ENCODE data around the gene CTTN. TPM values are rescaled to one million over a fixed set of nuclear protein-coding genes. Genes with fewer than 3 reads are reported as not detected.

Gene CTTN
- total and polyA plus RNA-seq, 8 donors = 162 to 242 (median 198) TPM

- intact Hi-C loops (cut with DNase I) = no loop called here
- no peaks in the 10 kb centered on the region for H3K27me3 ChIP-seq
- H3K36me3 ChIP-seq = no peaks in the 10 kb centered on the region
- H3K9me3 ChIP-seq = no peaks in the 10 kb centered on the region
- ATAC-seq (no peak), DNase-seq (peak in 1 of 4 donors; percentile 37)
- no peak overlapping the region for H3K27ac ChIP-seq
- TF ChIP-seq CTCF (IDR thresholded peaks at IDR 0.05) = no peak
- H3K4me1 ChIP-seq = no peaks in the 10 kb centered on the region
- no peak overlapping the region for H3K4me3 ChIP-seq
Observed at GRCh38 chr11:70476669-70477068, 78.3 kb downstream of the CTTN start.

- DNase-seq = peak in 1 of 4 donors; percentile 10
- Histone ChIP-seq H3K27me3 (no peaks in the 10 kb centered on the region), H3K9me3 (no peaks in the 10 kb centered on the region), H3K36me3 (no peaks in the 10 kb centered on the region), H3K27ac (no peak overlapping the region), H3K4me3 (no peak overlapping the region), H3K4me1 (no peaks in the 10 kb centered on the region)
- intact Hi-C loops (cut with DNase I) = no loop called here
- no peak for ATAC-seq
- TF ChIP-seq CTCF (IDR thresholded peaks at IDR 0.05) = no peak
Observed at GRCh38 chr11:70477176-70477575, 78.8 kb downstream of the CTTN start.

GRCh38 chr11:70477609-70478008 lies 79.3 kb downstream of the CTTN start:
- intact Hi-C loops (cut with DNase I) = no loop called here
- Histone ChIP-seq H3K9me3 (no peaks in the 10 kb centered on the region), H3K4me1 (peaks cover 1 to 3% of the 10 kb centered on the region in 2 donors), H3K4me3 (no peak overlapping the region), H3K27me3 (no peaks in the 10 kb centered on the region), H3K27ac (no peak overlapping the region), H3K36me3 (no peaks in the 10 kb centered on the region)
- no peak for TF ChIP-seq CTCF (IDR thresholded peaks at IDR 0.05)
- peak in 1 of 4 donors; percentile 24 for DNase-seq
- ATAC-seq = no peak

GRCh38 chr11:70478166-70478890 lies 80.0 kb downstream of the CTTN start:
- Histone ChIP-seq H3K36me3 (no peaks in the 10 kb centered on the region), H3K27ac (no peak overlapping the region), H3K4me3 (no peak overlapping the region), H3K27me3 (no peaks in the 10 kb centered on the region), H3K4me1 (peaks cover 4 to 6% of the 10 kb centered on the region in 2 donors), H3K9me3 (no peaks in the 10 kb centered on the region)
- no peak for DNase-seq
- intact Hi-C loops (cut with DNase I) = no loop called here
- no peak for ATAC-seq
- TF ChIP-seq CTCF (IDR thresholded peaks at IDR 0.05) = no peak

- Histone ChIP-seq H3K36me3 (no peaks in the 10 kb centered on the region), H3K27ac (no peak overlapping the region), H3K9me3 (no peaks in the 10 kb centered on the region), H3K27me3 (no peaks in the 10 kb centered on the region), H3K4me1 (peaks cover 4 to 6% of the 10 kb centered on the region in 2 donors), H3K4me3 (no peak overlapping the region)
- intact Hi-C loops (cut with DNase I) = no loop called here
- no peak for TF ChIP-seq CTCF (IDR thresholded peaks at IDR 0.05)
- ATAC-seq = no peak
- DNase-seq = no peak
Observed at GRCh38 chr11:70480711-70481110, 82.4 kb downstream of the CTTN start.
